Stimulated activated CD4-positive, alpha-beta T cell treated with anti-CD3 and anti-CD28 coated beads, Interleukin-2, amount 100 ng/mL, for 24 hours (primary cell): ENCODE data around the gene HARS1.
"Not testable (repeated sequence)": the region's sequence is repeated elsewhere in the genome, so short reads cannot be mapped to it uniquely, and the experiment has no call there.

ENCODE experiments used
- DNase-seq, 2 donors: peaks; one replicate each; pipeline ENCODE4 v3.0.0-alpha.2; 2020

The HARS1 gene

DNA sequence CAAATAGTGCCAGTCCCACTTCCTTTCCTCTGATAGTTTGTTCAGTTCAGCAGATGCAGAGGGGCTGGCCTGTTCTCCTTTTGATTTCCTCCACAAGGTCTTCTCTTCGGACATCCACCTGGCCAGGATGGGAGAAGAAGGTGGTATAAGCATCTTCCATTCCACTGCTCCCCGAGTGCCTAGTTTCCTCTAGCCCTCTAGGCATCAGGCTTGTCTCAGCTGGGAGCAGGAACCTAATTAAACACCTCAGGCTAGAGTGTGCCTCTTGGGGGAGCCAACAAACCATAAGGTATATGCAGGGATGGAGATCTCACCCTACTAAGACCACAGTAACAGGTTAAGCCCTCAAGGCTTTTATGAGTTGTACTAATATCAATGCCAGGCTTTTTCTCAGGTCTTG is 17.0 kb downstream of the HARS1 start:
- DNase-seq: no peak

DNA sequence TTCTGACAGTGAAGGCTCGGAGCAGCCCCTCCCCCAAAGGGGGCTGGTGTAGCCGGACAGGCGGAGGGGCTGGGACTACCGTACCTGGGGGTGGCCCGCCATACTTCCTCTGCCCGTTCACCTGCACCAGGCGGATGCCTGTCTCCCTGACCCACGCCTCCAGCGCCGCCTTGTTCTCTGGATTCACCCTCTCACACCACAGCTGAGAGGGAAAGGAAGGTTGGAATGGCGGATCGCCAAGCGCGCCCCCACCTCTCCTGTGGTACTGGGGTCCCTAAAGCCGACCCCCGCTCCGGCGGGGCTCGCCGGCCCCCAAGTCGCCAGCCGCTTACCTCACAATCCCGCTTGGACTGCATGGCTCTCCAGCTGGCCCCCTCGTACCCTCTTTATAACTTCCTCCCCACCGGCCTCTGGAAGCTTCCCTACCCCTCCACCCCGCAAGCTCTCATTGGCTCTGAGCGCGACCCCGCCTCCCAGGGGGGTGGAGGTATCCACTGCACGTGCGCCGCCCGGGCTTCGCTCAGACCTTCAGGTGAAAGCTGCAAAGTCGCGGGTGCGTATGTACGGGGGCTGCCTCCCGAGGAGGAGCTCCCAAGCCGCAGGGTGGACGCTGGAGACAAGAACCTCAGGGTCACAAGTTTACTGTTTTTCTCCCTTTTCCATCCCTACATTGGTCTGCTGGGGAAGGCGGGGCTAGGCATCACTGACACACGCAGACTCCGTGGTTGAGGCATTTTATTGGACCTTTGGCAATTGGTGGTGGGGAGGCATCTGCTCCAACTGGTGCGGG is 17.8 kb downstream of the HARS1 start, which contains the start of gene DND1:
Gene DND1 (minus strand): TSS at position 390 of the 790 bp plus-strand sequence. CDS start 34 bp downstream, at position 356.
- DNase-seq: no peak

GRCh38 chr5:140672455-140673186 is 18.5 kb downstream of the HARS1 start:
- DNase-seq: peak in 1 of 2 donors; percentile 16

DNA sequence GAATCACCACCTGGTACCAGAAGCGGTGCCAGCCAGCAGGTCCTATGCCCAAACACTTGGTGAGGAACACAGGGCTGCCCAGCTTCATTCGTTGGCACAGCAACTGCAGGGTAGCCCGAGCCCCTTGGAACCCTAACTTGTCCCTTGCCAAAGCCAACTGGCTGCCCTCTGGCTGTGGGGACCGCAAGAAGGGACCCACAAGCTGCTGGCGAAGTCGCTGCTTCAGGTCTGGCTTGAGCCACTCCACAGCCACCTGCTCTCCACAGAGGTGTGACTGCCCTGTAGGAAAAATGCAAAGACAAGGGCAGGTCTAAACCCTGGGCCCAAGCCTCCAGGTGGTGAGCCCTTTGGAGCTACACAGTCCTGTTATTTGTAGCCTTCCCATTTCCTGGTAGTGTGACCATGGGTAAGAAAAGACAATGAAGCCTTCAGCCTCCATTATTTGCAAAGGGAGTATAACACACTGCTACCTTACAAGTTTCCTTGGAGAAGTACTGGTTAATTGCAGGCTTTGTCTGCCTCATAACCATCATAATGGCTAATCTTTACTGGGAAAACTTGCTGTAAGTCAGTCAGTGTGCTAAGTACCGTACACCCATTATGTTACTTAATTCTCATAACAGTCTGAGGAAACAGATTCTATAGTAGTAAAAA is 19.6 kb downstream of the HARS1 start:
- DNase-seq: no peak

GRCh38 chr5:140671035-140671434 is 20.1 kb downstream of the HARS1 start:
- not testable (repeated sequence) for DNase-seq

DNA sequence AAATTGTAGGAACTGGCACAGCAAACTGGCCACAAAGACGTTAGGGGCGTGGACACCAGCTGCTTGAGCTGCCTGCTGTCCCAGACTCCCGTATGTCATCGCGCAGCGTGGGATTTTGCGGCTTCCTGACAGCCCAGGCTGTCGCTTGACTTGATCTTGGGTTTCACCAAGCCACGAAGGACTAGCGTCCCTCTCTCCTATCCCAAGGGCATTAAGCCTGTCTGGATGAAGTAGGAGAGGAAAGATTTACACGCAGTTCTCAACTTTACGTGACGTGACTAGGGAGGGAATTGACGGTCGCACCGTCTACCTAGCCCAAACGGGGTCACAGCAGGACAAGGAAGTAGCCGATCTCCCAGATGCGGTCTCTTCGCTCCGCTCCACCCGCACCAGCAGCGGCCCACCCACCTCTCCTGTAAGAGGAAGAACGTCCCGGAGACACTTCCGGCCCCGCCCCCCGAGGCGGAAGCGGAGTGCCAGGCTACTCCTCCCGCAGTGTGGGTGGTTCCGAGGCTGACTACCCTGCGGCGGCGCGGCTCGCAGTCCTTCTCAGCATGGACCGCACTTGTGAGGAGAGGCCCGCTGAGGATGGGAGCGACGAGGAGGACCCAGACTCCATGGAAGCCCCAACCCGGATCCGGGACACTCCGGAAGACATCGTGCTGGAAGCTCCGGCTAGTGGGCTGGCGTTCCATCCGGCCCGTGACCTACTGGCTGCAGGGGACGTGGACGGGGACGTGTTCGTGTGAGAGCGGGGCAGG is 26.6 kb downstream of the HARS1 start, which contains the start of gene WDR55:
Gene WDR55 (plus strand): TSS at position 546 of the 761 bp plus-strand sequence. CDS start 9 bp downstream, at position 555.
- DNase-seq: peak; percentile 98

GRCh38 chr5:140664030-140664358 is 27.2 kb downstream of the HARS1 start:
- DNase-seq: no peak

DNA sequence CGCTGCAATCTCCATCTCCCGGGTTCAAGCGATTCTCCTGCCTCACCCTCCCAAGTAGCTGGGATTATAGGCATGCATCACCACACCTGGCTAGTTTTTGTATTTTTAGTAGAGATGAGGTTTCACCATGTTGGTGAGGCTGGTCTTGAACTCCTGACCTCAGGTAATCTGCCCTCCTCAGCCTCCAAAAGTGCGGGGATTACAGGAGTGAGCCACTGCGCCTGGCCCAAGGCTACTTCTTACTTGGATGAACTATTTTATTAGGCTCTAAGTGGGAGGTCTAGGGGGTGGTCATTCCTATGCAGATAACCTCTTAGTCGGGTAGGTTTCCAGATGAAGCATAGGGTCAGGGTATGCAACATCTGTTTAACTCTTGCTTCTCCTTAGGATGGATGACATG is 30.8 kb downstream of the HARS1 start:
- DNase-seq: not testable (repeated sequence)

DNA sequence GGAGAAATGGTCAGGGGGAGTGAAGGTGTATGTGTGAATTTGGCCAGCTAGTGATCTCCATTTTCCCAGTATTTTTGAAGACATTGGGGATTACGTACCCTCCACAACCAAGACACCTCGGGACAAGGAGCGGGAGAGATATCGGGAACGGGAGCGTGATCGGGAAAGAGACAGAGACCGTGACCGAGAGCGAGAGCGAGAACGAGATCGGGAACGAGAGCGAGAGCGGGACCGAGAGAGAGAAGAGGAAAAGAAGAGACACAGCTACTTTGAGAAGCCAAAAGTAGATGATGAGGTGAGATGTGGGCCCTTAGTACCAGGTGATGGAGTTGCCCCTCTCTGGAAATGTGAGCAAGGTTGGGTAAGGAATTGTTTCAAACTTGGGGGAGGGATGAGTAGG is 32.3 kb downstream of the HARS1 start:
- no peak for DNase-seq

DNA sequence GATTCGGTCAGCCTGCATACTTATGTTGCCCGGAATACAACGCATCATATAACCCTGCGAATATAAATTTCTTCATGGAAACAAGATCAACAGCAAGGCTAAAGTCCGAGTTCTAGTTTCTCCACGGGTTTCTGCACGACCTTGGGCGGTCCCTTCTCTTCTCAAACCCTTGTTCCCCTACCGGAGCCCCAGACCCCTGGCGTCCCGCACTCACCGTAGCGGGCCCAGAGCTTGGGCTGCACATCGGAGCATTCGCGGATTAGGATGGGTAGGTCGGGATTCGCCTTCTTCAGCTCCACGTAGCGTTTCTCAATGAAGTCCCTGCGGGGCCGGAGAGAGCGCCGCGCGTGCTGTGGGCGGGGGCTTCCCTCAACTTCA is 44.1 kb downstream of the HARS1 start:
- no peak for DNase-seq

DNA sequence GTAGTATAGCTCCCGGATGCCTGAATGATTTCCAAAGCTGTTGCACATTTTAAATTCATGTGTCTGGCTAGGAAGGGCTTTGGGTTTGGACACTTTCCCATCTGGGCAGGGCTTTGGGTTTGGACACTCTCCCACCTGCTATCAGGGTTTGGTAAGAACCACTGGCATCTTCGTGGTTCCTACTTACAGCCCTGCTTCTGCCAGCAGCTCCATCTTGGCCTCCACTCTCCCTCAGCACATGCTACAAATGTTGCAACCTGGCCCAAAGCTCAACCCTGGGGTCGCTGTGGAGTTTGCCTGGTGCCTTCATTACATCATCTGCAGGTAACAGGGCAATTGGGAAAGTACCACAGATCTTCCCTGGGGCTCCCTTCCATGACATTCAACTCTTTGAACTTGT is 48.5 kb downstream of the HARS1 start:
- DNase-seq: no peak

DNA sequence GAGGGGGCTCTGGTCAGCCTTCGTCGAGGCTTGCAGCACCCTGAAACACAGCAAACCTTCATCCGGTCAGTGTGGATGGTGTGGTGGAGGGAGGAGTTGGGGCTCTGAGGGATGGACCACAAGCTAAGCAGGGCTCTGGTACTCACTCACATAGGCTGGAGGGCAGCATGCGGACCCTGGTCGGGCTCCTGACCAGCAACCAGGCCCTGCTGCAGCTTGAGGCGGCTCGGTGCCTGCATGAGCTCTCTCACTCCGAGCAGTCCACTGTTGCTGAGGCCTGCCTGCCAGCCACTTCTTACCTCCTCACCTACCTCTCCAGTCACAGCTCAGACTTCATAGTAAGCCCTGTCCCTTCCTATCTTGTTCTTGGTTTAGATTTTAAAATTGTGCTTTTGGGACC is 49.5 kb downstream of the HARS1 start:
- no peak for DNase-seq

- DNase-seq: peak; percentile 98 to 99
Observed at GRCh38 chr5:140639148-140639981, 51.8 kb downstream of the HARS1 start, which contains the start of gene TMCO6. TMCO6 (plus strand) TSS chr5:140639451; CDS start chr5:140639528, 77 bp downstream.

GRCh38 chr5:140638898-140639147 is 52.3 kb downstream of the HARS1 start:
- DNase-seq: not testable (repeated sequence)

GRCh38 chr5:140637371-140638100 is 53.6 kb downstream of the HARS1 start:
- DNase-seq: no peak

DNA sequence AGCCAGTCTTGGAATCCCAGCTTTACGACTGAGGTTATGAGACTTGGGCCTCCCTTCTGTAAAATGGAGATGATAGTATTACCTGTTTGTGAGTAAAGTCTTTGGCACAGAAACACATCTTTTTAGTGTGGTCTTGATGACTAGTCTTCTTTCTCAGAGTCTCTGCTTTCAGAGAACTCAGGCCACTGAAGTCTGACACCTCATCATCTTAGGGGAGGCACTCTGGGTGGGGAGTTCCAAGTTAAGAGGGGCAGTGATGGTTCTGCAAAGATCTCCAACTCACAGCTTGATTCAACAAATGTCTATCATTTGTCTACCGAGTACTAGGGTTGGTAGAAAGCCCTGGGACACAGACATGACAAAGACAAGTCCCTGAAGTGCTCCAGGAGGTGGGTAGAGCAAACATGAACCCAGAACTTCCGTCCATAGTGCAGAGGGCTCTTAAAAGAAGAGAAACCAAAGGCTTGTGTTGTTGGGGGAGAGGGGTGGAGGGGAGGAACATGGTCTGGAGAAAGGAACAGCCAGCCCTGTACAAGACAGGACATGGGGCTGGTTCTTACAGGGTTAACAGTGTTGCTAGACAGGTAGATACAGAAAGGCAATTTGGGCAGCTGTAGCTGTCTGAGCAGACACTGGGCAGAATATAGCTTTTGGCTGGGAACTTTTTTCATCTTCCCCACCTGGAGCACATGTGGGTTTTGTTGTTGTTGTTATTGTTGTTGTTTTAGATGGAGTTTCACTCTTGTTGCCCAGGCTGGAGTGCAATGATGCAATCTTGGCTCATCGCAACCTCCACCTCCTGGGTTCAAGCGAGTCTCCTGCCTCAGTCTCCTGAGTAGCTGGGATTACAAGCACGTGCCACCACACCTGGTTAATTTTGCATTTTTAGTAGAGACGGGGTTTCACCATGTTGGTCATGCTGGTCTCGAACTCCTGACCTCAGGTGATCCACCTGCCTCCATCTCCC is 55.6 kb downstream of the HARS1 start:
- no peak for DNase-seq

- no peak for DNase-seq
Observed at GRCh38 chr5:140634103-140634502, 57.1 kb downstream of the HARS1 start.

DNA sequence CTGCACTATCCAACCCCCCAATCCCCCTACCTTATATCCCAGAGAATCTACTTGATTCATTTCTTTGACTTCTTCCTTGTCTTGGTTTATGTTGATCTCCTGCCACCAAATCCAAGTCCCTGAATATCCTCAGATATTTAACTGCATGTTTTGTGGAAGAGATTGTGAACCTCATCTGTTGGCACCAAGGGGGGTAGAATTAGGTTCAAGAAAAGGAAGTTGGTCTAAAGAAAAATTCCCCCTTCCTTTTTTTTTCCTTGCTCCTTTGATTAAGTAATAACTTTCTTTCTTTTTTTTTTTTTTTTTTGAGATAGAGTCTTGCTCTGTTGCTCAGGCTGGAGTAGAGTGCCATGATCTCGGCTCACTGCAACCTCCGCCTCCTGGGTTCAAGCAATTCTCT is 57.7 kb downstream of the HARS1 start:
- DNase-seq: no peak

DNA sequence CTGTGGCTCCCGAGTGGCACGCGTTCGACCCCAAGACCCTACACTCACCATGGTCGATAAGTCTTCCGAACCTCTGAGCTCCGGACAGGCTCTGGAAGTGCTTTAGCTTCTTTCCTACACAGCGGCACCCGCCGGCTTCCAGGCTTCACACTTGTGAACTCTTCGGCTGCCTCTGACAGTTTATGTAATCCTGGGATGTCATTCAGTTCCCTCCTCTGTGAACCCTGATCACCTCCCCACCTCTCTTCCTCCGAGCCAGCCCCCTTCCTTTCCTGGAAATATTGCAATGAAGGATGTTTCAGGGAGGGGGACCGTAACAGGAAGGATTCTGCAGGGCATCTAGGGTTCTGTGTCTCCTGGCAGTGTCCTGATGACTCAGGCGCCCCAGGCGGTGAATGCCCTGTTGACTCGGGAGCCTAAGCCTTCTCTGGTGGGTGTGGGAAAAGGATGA is 58.1 kb downstream of the HARS1 start, which contains the start of gene CD14:
Gene CD14 (minus strand): TSS at position 155 of the 451 bp plus-strand sequence. CDS start 104 bp downstream, at position 51.
- DNase-seq: peak; percentile 18 to 27
